SK-N-SH treated with all-trans-retinoic acid at 6 μM for 48 hours (cell line): ENCODE results near the gene SNTB2.

Experiments
- ARNTL ChIP-seq: fragments of 450-650 bp; formaldehyde crosslinking; IDR thresholded peaks from 2 replicates; pipeline ENCODE4 v1.5.0; 2020; ENCODE audit warnings: low read depth, mild to moderate bottlenecking, moderate library complexity, borderline replicate concordance
- ISL1 ChIP-seq: fragments of 250-450 bp; sonication (Bioruptor Pico); IDR thresholded peaks from 2 replicates; pipeline ENCODE4 v2.1.2; 2022; ENCODE audit warnings: mild to moderate bottlenecking, moderate library complexity
- OSR1 ChIP-seq: fragments of 250-450 bp; sonication (Bioruptor Pico); IDR thresholded peaks from 2 replicates; pipeline ENCODE4 v1.8.0; 2022; ENCODE audit warnings: moderate library complexity, mild to moderate bottlenecking, inconsistent platforms
- PATZ1 ChIP-seq: fragments of 250-450 bp; sonication (Bioruptor Pico); IDR thresholded peaks from 2 replicates; pipeline ENCODE4 v1.8.0; 2020; ENCODE audit warnings: mild to moderate bottlenecking, moderate library complexity, borderline replicate concordance
- RARB ChIP-seq: fragments of 250-450 bp; sonication (Bioruptor Pico); IDR thresholded peaks from 2 replicates; pipeline ENCODE4 v1.8.0; 2021; ENCODE audit warnings: mild to moderate bottlenecking, moderate library complexity
- TCF4 ChIP-seq: fragments of 250-450 bp; sonication (Bioruptor Pico); IDR thresholded peaks from 2 replicates; pipeline ENCODE4 v1.8.0; 2021; ENCODE audit warnings: mild to moderate bottlenecking, moderate library complexity, borderline replicate concordance

DNA sequence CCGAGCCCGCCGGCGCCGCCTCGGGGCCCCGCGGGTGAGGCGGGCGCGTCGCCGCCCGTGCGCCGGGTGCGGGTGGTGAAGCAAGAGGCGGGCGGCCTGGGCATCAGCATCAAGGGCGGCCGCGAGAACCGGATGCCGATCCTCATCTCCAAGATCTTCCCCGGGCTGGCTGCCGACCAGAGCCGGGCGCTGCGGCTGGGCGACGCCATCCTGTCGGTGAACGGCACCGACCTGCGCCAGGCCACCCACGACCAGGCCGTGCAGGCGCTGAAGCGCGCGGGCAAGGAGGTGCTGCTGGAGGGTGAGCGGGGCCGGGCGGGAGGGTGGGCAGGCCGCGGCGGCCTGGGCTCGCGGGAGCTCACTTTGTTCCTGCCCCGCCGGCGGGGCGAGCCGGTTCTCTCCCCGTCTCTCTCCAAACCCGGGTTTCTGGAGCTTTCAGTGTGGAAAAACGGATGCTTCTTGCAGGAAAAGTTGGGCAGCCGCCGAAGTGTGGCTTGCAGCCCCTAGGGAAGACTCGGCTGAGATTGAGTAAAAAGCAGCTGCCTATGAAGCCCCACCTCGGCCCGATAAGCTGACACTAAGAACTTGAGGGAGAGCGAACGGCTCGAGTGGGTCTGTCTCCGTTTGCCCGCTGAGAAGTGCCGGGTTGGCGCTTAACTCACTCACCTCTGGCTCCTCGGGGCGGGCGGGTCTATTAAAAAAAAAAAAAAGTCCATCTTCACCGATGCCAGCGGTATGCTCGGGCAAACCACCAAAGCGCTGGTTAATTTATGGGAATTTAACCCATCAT lies 677 bp downstream of the SNTB2 start:
- TF ChIP-seq ARNTL (CRISPR knock-in tag) (no peak), PATZ1 (no peak), RARB (CRISPR knock-in tag) (no peak), ISL1 (CRISPR knock-in tag) (no peak), OSR1 (no peak), TCF4 (CRISPR knock-in tag) (no peak)
